ENCODE measurements around the gene ASAP3. TPM values are rescaled to one million over a fixed set of nuclear protein-coding genes. Genes with fewer than 3 reads are reported as not detected.

Gene ASAP3
- total and polyA plus RNA-seq, 9 of the 15 experiments (the other 6 are each of a cell fraction or from before 2014, with no cell fraction given) = 1.7 to 31.2 (median 17.4) TPM

GRCh38 chr1:23456226-23456625 lies 27.8 kb downstream of the ASAP3 start (continued):
- TF ChIP-seq SFPQ (IDR thresholded peaks at IDR 0.05; ENCODE audit: low read depth, low read length) (no peak), RERE (CRISPR knock-in tag; IDR thresholded peaks at IDR 0.05; ENCODE audit: borderline replicate concordance) (no peak), KLF13 (tag; IDR thresholded peaks at IDR 0.05; ENCODE audit: borderline replicate concordance, low read depth) (no peak), FOXP1 (CRISPR knock-in tag; IDR thresholded peaks at IDR 0.05) (no peak), GABPB2 (CRISPR knock-in tag; conservative IDR thresholded peaks at IDR 0.05) (no peak), BCLAF1 (IDR thresholded peaks at IDR 0.05; ENCODE audit: borderline replicate concordance in 1 of 2, control insufficient read depth in 1 of 2, low read depth in 2 of 2, low read length in 1 of 2) (no peak), ZNF165 (CRISPR knock-in tag; IDR thresholded peaks at IDR 0.05; ENCODE audit: borderline replicate concordance) (no peak)
